ENCODE measurements around the gene SERTAD3.

Gene SERTAD3

GRCh38 chr19:40444825-40445312, 734 bp upstream of the SERTAD3 start:
- H3K36me3 ChIP-seq: peaks cover 16% of the 10 kb centered on the region
- DNase-seq: no peak
- peak overlapping the region; percentile 99 for H3K4me3 ChIP-seq (ENCODE audit: low read depth, low read length)
- peak overlapping the region; percentile 93 for H3K27ac ChIP-seq
- no peaks in the 10 kb centered on the region for H3K27me3 ChIP-seq (ENCODE audit: insufficient read depth, low read depth, severe bottlenecking)
- H3K9me3 ChIP-seq (ENCODE audit: severe bottlenecking): no peaks in the 10 kb centered on the region
- 0 out of 2 replicates have a peak, but pooled peaks have one; percentile 6 for TF ChIP-seq CTCF (IDR thresholded peaks at IDR 0.05; ENCODE audit: low read depth, low read length)

GRCh38 chr19:40443131-40443999, 770 bp downstream of the SERTAD3 start:
- TF ChIP-seq CTCF (IDR thresholded peaks at IDR 0.05; ENCODE audit: low read depth, low read length): no peak
- peak; percentile 99 for DNase-seq
- Histone ChIP-seq H3K27me3 (ENCODE audit: insufficient read depth, low read depth, severe bottlenecking) (no peaks in the 10 kb centered on the region), H3K9me3 (ENCODE audit: severe bottlenecking) (no peaks in the 10 kb centered on the region), H3K36me3 (peaks cover 16% of the 10 kb centered on the region), H3K4me3 (ENCODE audit: low read depth, low read length) (peak overlapping the region; percentile 99), H3K27ac (peak overlapping the region; percentile 93)

DNA sequence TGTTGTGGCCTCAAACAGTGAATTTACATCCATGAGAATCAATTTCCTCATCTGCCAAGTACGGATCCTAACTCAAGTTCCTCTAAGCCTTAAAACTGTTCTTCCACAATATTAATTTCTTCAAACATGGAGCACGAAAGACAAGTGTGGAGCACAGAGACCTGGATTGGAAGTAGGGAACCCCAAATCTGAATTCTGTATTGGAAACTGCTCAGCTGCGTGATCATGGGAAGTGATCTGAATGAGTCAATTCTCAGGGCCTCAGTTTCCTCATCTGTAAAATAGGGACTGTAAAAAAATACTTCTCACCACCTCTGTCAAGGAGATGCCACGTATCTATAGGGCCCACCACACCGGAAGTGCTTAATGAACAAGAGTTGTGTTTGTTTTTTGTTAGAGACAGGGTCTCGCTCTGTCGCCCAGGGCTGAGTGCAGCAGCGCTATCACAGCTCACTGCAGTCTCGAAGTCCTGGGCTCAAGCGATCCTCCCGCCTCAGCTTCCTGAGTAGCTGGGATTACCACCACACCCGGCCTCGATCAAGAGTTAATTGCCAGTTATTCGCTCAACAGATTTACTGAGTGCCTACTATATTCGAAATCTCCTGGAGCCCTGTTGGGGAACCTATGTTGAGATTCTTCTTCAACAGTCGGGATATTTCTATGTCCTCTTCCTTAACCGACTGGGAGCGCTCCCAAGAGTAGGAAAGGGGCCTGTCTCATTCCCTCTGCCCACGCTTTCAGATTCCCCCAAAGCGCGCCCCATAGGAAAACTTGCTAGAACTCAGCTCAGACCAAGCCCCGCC, 1.6 kb downstream of the SERTAD3 start:
- Histone ChIP-seq H3K27me3 (ENCODE audit: insufficient read depth, low read depth, severe bottlenecking) (no peaks in the 10 kb centered on the region), H3K9me3 (ENCODE audit: severe bottlenecking) (no peaks in the 10 kb centered on the region), H3K27ac (peak overlapping the region; percentile 34), H3K36me3 (peaks cover 16% of the 10 kb centered on the region), H3K4me3 (ENCODE audit: low read depth, low read length) (peak overlapping the region; percentile 51)
- DNase-seq: peak; percentile 56
- TF ChIP-seq CTCF (IDR thresholded peaks at IDR 0.05; ENCODE audit: low read depth, low read length): no peak

DNA sequence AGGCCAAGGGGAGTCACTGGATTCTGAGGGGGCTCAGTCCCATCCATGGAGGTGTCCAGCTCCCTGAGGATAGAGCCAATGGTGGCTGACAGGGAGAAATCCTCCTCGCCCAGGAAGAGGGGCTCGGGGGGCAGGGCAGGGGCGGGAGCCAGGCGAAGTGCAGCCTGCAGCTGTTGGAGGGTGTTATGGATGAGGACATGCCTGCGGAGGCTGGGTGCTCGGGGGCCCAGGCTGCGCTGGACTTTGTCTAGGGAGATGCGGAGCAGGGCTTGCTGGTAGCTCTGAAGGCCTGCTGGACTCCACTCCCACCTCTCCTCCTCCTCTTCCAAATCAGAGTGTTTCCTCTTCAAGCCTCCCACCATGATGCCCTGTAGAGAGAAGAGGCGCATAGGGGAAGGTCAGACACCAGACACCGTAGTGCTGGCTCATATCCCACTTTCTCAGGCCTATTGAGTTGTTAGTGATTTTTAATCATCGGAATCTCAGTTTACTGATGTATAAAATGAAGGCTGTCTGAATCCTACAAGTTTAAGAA, 2.3 kb downstream of the SERTAD3 start:
- Histone ChIP-seq H3K27ac (no peak overlapping the region), H3K9me3 (ENCODE audit: severe bottlenecking) (no peaks in the 10 kb centered on the region), H3K27me3 (ENCODE audit: insufficient read depth, low read depth, severe bottlenecking) (no peaks in the 10 kb centered on the region), H3K4me3 (ENCODE audit: low read depth, low read length) (no peak overlapping the region), H3K36me3 (peaks cover 16% of the 10 kb centered on the region)
- TF ChIP-seq CTCF (IDR thresholded peaks at IDR 0.05; ENCODE audit: low read depth, low read length): no peak
- DNase-seq: no peak

- H3K27me3 ChIP-seq (ENCODE audit: insufficient read depth, low read depth, severe bottlenecking): no peaks in the 10 kb centered on the region
- no peak overlapping the region for H3K27ac ChIP-seq
Measured at GRCh38 chr19:40438284-40438683, 5.9 kb downstream of the SERTAD3 start.

More at GRCh38 chr19:40438284-40438683, 5.9 kb downstream of the SERTAD3 start:
- Histone ChIP-seq H3K9me3 (ENCODE audit: severe bottlenecking) (no peaks in the 10 kb centered on the region), H3K4me3 (ENCODE audit: low read depth, low read length) (no peak overlapping the region), H3K36me3 (peaks cover 16% of the 10 kb centered on the region)
- DNase-seq: no peak
- TF ChIP-seq CTCF (IDR thresholded peaks at IDR 0.05; ENCODE audit: low read depth, low read length): no peak

All from WERI-Rb-1 (cell line).